IMR-90 (cell line): ENCODE measurements around the gene SPTBN5. TPM values are rescaled to one million over a fixed set of nuclear protein-coding genes. Genes with fewer than 3 reads are reported as not detected.

ENCODE experiments used
- ATAC-seq: fragments of 200-7000 bp; cut with Tn5 transposase; 2 replicates; pipeline ENCODE4 v1.9.1; 2020; ENCODE audit warnings: low read depth, mild to moderate bottlenecking, moderate library complexity
- BruUV-seq: library from RNA; stranded (reverse); fragments of 400-500 nt; replicated peaks from 2 replicates; lab custom pipeline; 2021; lab: Mats Ljungman, UMichigan
- CTCF ChIA-PET: fragments of 300-600 bp; formaldehyde crosslinking; extraction: SDS; loops from one replicate; lab custom pipeline; 2021; ENCODE audit warnings: antibody characterized with exemption; lab: Yijun Ruan, JAX
- POLR2A ChIA-PET: fragments of 300-600 bp; sonication (Branson Sonifier 250); formaldehyde crosslinking; loops from one replicate; lab custom pipeline; 2022; ENCODE audit warnings: antibody characterized with exemption; ENCODE audit not compliant: unreplicated experiment; lab: Charles Lee
- DNase-seq: peaks from one replicate; pipeline ENCODE4 v3.0.0; 2013
- H2AFZ ChIP-seq: replicated peaks from 2 replicates; pipeline ENCODE3; 2013; ENCODE audit warnings: low read length, mild to moderate bottlenecking; ENCODE audit not compliant: poor library complexity
- H2AK5ac ChIP-seq: 2 replicates; pipeline ENCODE4 v1.6.1; 2013; ENCODE audit warnings: low read depth, low read length, inconsistent platforms
- H2AK9ac ChIP-seq: replicated peaks from 2 replicates; pipeline ENCODE3; 2013; ENCODE audit warnings: mild to moderate bottlenecking, low read depth, low read length, moderate library complexity; ENCODE audit not compliant: poor library complexity
- H2BK120ac ChIP-seq: 2 replicates; pipeline ENCODE4 v1.6.1; 2013; ENCODE audit warnings: low read depth, low read length, inconsistent platforms
- H2BK15ac ChIP-seq: 3 replicates; pipeline ENCODE4 v1.6.1; 2013; ENCODE audit warnings: low read depth, low read length, inconsistent platforms
- H2BK20ac ChIP-seq: 2 replicates; pipeline ENCODE4 v1.6.1; 2013; ENCODE audit warnings: low read depth, mild to moderate bottlenecking, inconsistent platforms, low read length, moderate library complexity
- H2BK5ac ChIP-seq: 2 replicates; pipeline ENCODE4 v1.6.1; 2013; ENCODE audit warnings: mild to moderate bottlenecking, low read depth, low read length, inconsistent platforms; ENCODE audit not compliant: poor library complexity, severe bottlenecking
- H3K14ac ChIP-seq: replicated peaks from 2 replicates; pipeline ENCODE4 v1.6.1; 2013; ENCODE audit warnings: low read depth, low read length, inconsistent platforms
- H3K18ac ChIP-seq: 2 replicates; pipeline ENCODE4 v1.6.1; 2013; ENCODE audit warnings: low read depth, low read length, control low read depth
- H3K23ac ChIP-seq: 2 replicates; pipeline ENCODE4 v1.6.1; 2013; ENCODE audit warnings: low read depth, low read length, inconsistent platforms
- H3K27ac ChIP-seq: 2 replicates; pipeline ENCODE4 v1.5.1; 2013; ENCODE audit warnings: mild to moderate bottlenecking, control low read depth, low read length; ENCODE audit not compliant: insufficient read depth
- H3K27me3 ChIP-seq: 2 replicates; pipeline ENCODE4 v1.6.1; 2013; ENCODE audit warnings: low read length; ENCODE audit not compliant: control insufficient read depth, insufficient read depth
- H3K36me3 ChIP-seq: 2 replicates; pipeline ENCODE4 v1.6.1; 2013; ENCODE audit warnings: low read length, mixed read lengths; ENCODE audit not compliant: control insufficient read depth, insufficient read depth
- H3K4ac ChIP-seq: 2 replicates; pipeline ENCODE4 v1.6.1; 2013; ENCODE audit warnings: low read depth, low read length, inconsistent platforms
- H3K4me1 ChIP-seq: 2 replicates; pipeline ENCODE4 v1.6.1; 2013; ENCODE audit warnings: low read length, mixed read lengths; ENCODE audit not compliant: control insufficient read depth, insufficient read depth
- H3K4me2 ChIP-seq: 2 replicates; pipeline ENCODE4 v1.6.1; 2013; ENCODE audit warnings: low read depth, mild to moderate bottlenecking, control low read depth, low read length, moderate library complexity
- H3K4me3 ChIP-seq: 2 replicates; pipeline ENCODE4 v1.5.1; 2013; ENCODE audit warnings: low read depth, mild to moderate bottlenecking, control low read depth, low read length, moderate library complexity; ENCODE audit not compliant: insufficient read depth
- H3K56ac ChIP-seq: 2 replicates; pipeline ENCODE4 v1.6.1; 2013; ENCODE audit warnings: low read length, inconsistent platforms; ENCODE audit not compliant: insufficient read depth; ENCODE audit errors: extremely low read depth
- H3K79me1 ChIP-seq, 2 experiments: 2 replicates each; pipeline ENCODE4 v1.6.1; 2013; ENCODE audit warnings: low read length in 2 of 2, inconsistent platforms in 1 of 2, low read depth in 1 of 2
- H3K9ac ChIP-seq: 2 replicates; pipeline ENCODE4 v1.6.1; 2013; ENCODE audit warnings: low read depth, low read length, control low read depth
- H3K9me1 ChIP-seq: 2 replicates; pipeline ENCODE4 v1.6.1; 2013; ENCODE audit warnings: low read length, inconsistent platforms; ENCODE audit not compliant: insufficient read depth
- H3K9me3 ChIP-seq: 2 replicates; pipeline ENCODE4 v1.6.1; 2013; ENCODE audit warnings: low read length; ENCODE audit not compliant: control insufficient read depth, insufficient read depth
- H4K20me1 ChIP-seq: 2 replicates; pipeline ENCODE4 v1.6.1; 2013; ENCODE audit warnings: low read length, inconsistent platforms; ENCODE audit not compliant: insufficient read depth
- H4K5ac ChIP-seq: 2 replicates; pipeline ENCODE4 v1.6.1; 2013; ENCODE audit warnings: mild to moderate bottlenecking, low read depth, low read length, control low read depth
- H4K8ac ChIP-seq, 2 experiments: 2 replicates each; pipeline ENCODE4 v1.6.1; 2013; ENCODE audit warnings: low read depth in 2 of 2, low read length in 2 of 2, control low read depth in 1 of 2, inconsistent platforms in 1 of 2
- H4K91ac ChIP-seq: 2 replicates; pipeline ENCODE4 v1.6.1; 2013; ENCODE audit warnings: low read depth, low read length, inconsistent platforms; ENCODE audit not compliant: insufficient read depth
- BHLHE40 ChIP-seq: fragments of 150-350 bp; IDR thresholded peaks from 2 replicates; pipeline ENCODE4 v1.6.1; 2016; ENCODE audit warnings: mild to moderate bottlenecking, low read depth, low read length
- CEBPB ChIP-seq: IDR thresholded peaks from 2 replicates; pipeline ENCODE4 v1.6.1; 2012; ENCODE audit warnings: low read depth, low read length, improper control_type of control experiment
- CHD1 ChIP-seq: IDR thresholded peaks from 2 replicates; pipeline ENCODE4 v1.6.1; 2012; ENCODE audit warnings: low read depth, low read length, improper control_type of control experiment
- CTCF ChIP-seq: conservative IDR thresholded peaks from 2 replicates; pipeline ENCODE4 v1.5.1; 2012; ENCODE audit warnings: mild to moderate bottlenecking, low read depth, low read length, improper control_type of control experiment
- ELK1 ChIP-seq: fragments of 150-350 bp; IDR thresholded peaks from 2 replicates; pipeline ENCODE4 v1.6.1; 2016; ENCODE audit warnings: low read depth, mild to moderate bottlenecking, low read length, moderate library complexity, borderline replicate concordance
- FOS ChIP-seq: fragments of 150-350 bp; IDR thresholded peaks from 2 replicates; pipeline ENCODE4 v1.6.1; 2016; ENCODE audit warnings: low read depth, low read length
- MAFK ChIP-seq: IDR thresholded peaks from 2 replicates; pipeline ENCODE4 v1.6.1; 2012; ENCODE audit warnings: low read depth, low read length, improper control_type of control experiment
- MAZ ChIP-seq: IDR thresholded peaks from 2 replicates; pipeline ENCODE4 v1.6.1; 2012; ENCODE audit warnings: low read depth, mild to moderate bottlenecking, low read length, improper control_type of control experiment, moderate library complexity, borderline replicate concordance
- MXI1 ChIP-seq: IDR thresholded peaks from 2 replicates; pipeline ENCODE4 v1.6.1; 2012; ENCODE audit warnings: low read depth, mild to moderate bottlenecking, low read length, moderate library complexity, borderline replicate concordance
- NFE2L2 ChIP-seq: fragments of 150-350 bp; IDR thresholded peaks from 2 replicates; pipeline ENCODE4 v1.6.1; 2016; ENCODE audit warnings: low read depth, mild to moderate bottlenecking, low read length
- POLR2A ChIP-seq: IDR thresholded peaks from 2 replicates; pipeline ENCODE4 v1.6.1; 2012; ENCODE audit warnings: mild to moderate bottlenecking, low read depth, low read length
- RAD21 ChIP-seq: IDR thresholded peaks from 2 replicates; pipeline ENCODE4 v1.6.1; 2012; ENCODE audit warnings: low read length, improper control_type of control experiment
- RCOR1 ChIP-seq: IDR thresholded peaks from 2 replicates; pipeline ENCODE4 v1.6.1; 2012; ENCODE audit warnings: mild to moderate bottlenecking, low read length, improper control_type of control experiment; ENCODE audit not compliant: insufficient replicate concordance
- RFX5 ChIP-seq: IDR thresholded peaks from 2 replicates; pipeline ENCODE4 v1.8.0; 2012; ENCODE audit warnings: low read depth, mild to moderate bottlenecking, low read length, moderate library complexity
- SMC3 ChIP-seq: fragments of 150-350 bp; IDR thresholded peaks from 2 replicates; pipeline ENCODE4 v1.6.1; 2016; ENCODE audit warnings: low read depth, mild to moderate bottlenecking, antibody characterized with exemption, low read length, moderate library complexity
- USF2 ChIP-seq: fragments of 150-350 bp; IDR thresholded peaks from 2 replicates; pipeline ENCODE4 v1.6.1; 2017; ENCODE audit warnings: mild to moderate bottlenecking, antibody characterized with exemption, low read length, low read depth
- WGBS, 2 experiments: methylation state at CpG; one replicate each; pipeline versions ENCODE4 v1.1.5 to v1.1.7; 2013; ENCODE audit warnings: missing lambda C conversion rate in 2 of 2; ENCODE audit not compliant: insufficient read length in 1 of 2; ENCODE audit errors: extremely low coverage in 2 of 2; 5-methylcytosine and 5-hydroxymethylcytosine counted together
- dilution Hi-C: fragments of 300-500 bp; cut with HindIII; formaldehyde crosslinking; loops from one replicate; pipeline ENCODE4 v1.14.3; 2018; ENCODE audit warnings: low sequenced_read_pairs; ENCODE audit not compliant: unreplicated experiment
- in situ Hi-C: fragments of 300-500 bp; cut with MboI; formaldehyde crosslinking; loops from 3 replicates; pipeline ENCODE4 v1.14.3; 2019; ENCODE audit warnings: low sequenced_read_pairs, inconsistent platforms, mixed read lengths
- intact Hi-C: fragments of 100-400 bp; cut with micrococcal nuclease; formaldehyde crosslinking; loops from 2 replicates; pipeline ENCODE4 v1.10.0; 2022
- polyA plus RNA-seq, 3 experiments: library from polyadenylated mRNA; depleted of rRNA; stranded (reverse); fragments of >200 nt; gene quantifications; 2 replicates each; pipeline ENCODE4 v1.2.3, GENCODE V29; 2012; ENCODE audit warnings: low replicate concordance in 1 of 3
- total RNA-seq: library from RNA; depleted of rRNA; stranded (reverse); fragments of >200 nt; gene quantifications from 2 replicates; pipeline ENCODE4 v1.2.3, GENCODE V29; 2012

Gene SPTBN5
- total and polyA plus RNA-seq, 2 of the 4 experiments (the other 2 are of a cell fraction) = under 0.01 to 0.38 TPM

GRCh38 chr15:41866263-41866703, 27.6 kb downstream of the SPTBN5 start:
- Histone ChIP-seq H2BK120ac (no peak overlapping the region), H4K8ac (no peak overlapping the region), H3K9me1 (0 out of 2 replicates have a peak, but pooled peaks cover 2% of the 10 kb centered on the region), H2AK5ac (no peak overlapping the region), H3K9ac (no peak overlapping the region), H3K4me3 (no peak overlapping the region), H2BK5ac (no peak overlapping the region), H2AK9ac (no peak overlapping the region), H3K4me1 (peaks cover 2% of the 10 kb centered on the region; the same call in 1 of the 2 replicates), H3K27me3 (peaks cover 14% of the 10 kb centered on the region), H3K23ac (no peak overlapping the region), H2AFZ (no peak overlapping the region), H2BK20ac (no peak overlapping the region), H2BK15ac (no peak overlapping the region), H3K18ac (no peak overlapping the region), H3K27ac (no peak overlapping the region), H3K4ac (no peak overlapping the region), H3K4me2 (no peak overlapping the region), H3K36me3 (no peaks in the 10 kb centered on the region), H3K14ac (no peak overlapping the region), H4K91ac (no peak overlapping the region), H4K5ac (no peak overlapping the region), H3K56ac (no peak overlapping the region), H3K9me3 (no peaks in the 10 kb centered on the region), H4K20me1 (peaks cover 3% of the 10 kb centered on the region; the same call in 1 of the 2 replicates), H3K79me1 (no peaks in the 10 kb centered on the region)
- ChIA-PET CTCF (no interaction called here), POLR2A (no interaction called here)
- no peak for ATAC-seq
- DNase-seq = no peak
- TF ChIP-seq NFE2L2 (no peak), RFX5 (no peak), RAD21 (no peak), USF2 (no peak), RCOR1 (no peak), FOS (no peak), SMC3 (no peak), CEBPB (no peak), MXI1 (no peak), ELK1 (no peak), CTCF (no peak), MAFK (no peak), CHD1 (no peak), POLR2A (no peak), MAZ (no peak), BHLHE40 (no peak)
- dilution Hi-C loops (no loop called here), intact Hi-C loops (no loop called here), in situ Hi-C loops (no loop called here)
- WGBS, 2 experiments = 40% methylated on average over 2 of the region's 8 CpGs; no CpG with 5 or more reads in 1 of the 2 experiments
- no TSS peak for BruUV-seq
